Measurements from ENCODE around the gene SUCLG2. TPM values are rescaled to one million over a fixed set of nuclear protein-coding genes. Genes with fewer than 3 reads are reported as not detected.

Gene SUCLG2
- total and polyA plus RNA-seq, 10 of the 15 experiments (the other 5 are each of a cell fraction or from before 2014, with no cell fraction given): 17.8 to 50.9 (median 37.2) TPM

GRCh38 chr3:67653425-67654098 lies 850 bp downstream of the SUCLG2 start (continued):
- TF ChIP-seq POLR2AphosphoS2 (IDR thresholded peaks at IDR 0.05; ENCODE audit: low read depth, low read length) (no peak), SREBF2 (IDR thresholded peaks at IDR 0.05; ENCODE audit: low read length) (no peak), YBX1 (IDR thresholded peaks at IDR 0.05) (no peak), PAX5 (IDR thresholded peaks at IDR 0.05; ENCODE audit: borderline replicate concordance, low read depth, low read length) (no peak), TCF12 (IDR thresholded peaks at IDR 0.05; ENCODE audit: low read depth, low read length) (no peak), SREBF1 (IDR thresholded peaks at IDR 0.05; ENCODE audit: low read length) (no peak), REST (IDR thresholded peaks at IDR 0.05; ENCODE audit: low read depth, low read length) (no peak), RUNX3 (IDR thresholded peaks at IDR 0.05; ENCODE audit: low read length) (peak; percentile 43; the same call in 1 of the 2 replicates), KAT2A (conservative IDR thresholded peaks at IDR 0.05; ENCODE audit: control insufficient read depth, low read depth, low read length) (no peak), MLLT1 (IDR thresholded peaks at IDR 0.05) (no peak), SMC3 (IDR thresholded peaks at IDR 0.05; ENCODE audit: borderline replicate concordance, low read length) (no peak), TBL1XR1 (IDR thresholded peaks at IDR 0.05; ENCODE audit: low read depth, low read length) (no peak), CBX3 (IDR thresholded peaks at IDR 0.05; ENCODE audit: borderline replicate concordance, low read depth) (no peak), BHLHE40 (IDR thresholded peaks at IDR 0.05; ENCODE audit: borderline replicate concordance in 1 of 2, low read depth in 2 of 2, low read length in 1 of 2) (no peak; a peak in 1 of 4 replicates), BCLAF1 (IDR thresholded peaks at IDR 0.05) (no peak), CBFB (IDR thresholded peaks at IDR 0.05; ENCODE audit: low read depth) (0 out of 2 replicates have a peak, but pooled peaks have one; percentile 38), BMI1 (IDR thresholded peaks at IDR 0.05; ENCODE audit: borderline replicate concordance) (no peak), FOXM1 (IDR thresholded peaks at IDR 0.05; ENCODE audit: low read depth, low read length) (no peak), MYB (IDR thresholded peaks at IDR 0.05; ENCODE audit: borderline replicate concordance, low read depth, low read length) (no peak), SUPT20H (IDR thresholded peaks at IDR 0.05; ENCODE audit: borderline replicate concordance, control insufficient read depth, low read depth, low read length) (no peak), USF1 (IDR thresholded peaks at IDR 0.05; ENCODE audit: borderline replicate concordance, extremely low read length, insufficient read depth, low read depth, low read length) (no peak), BRCA1 (IDR thresholded peaks at IDR 0.05; ENCODE audit: low read depth, low read length) (no peak)
